Measurements from ENCODE around the gene CD19.

DNA sequence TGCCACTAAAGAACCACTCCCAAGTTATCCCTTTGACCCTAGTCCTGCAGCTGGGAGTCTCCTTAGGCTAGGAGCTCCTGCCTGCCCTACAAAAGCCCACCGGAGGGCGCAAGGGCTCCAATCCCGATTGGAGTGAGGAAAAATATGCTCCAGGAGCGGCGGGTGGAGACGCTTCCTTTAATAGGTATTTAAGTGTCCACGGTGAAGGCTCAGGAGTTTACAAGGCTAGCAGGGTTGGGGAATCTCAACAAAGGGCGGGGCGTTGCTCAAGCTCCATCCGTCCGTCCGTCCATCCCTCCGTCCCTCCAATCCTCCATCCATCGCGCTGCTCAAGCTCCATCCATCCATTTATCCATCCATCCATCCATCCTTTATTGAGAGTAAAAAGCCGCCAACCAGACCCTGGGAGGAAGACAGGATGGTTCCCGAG lies 42.3 kb downstream of the CD19 start:
- TF ChIP-seq, protein P1, sequence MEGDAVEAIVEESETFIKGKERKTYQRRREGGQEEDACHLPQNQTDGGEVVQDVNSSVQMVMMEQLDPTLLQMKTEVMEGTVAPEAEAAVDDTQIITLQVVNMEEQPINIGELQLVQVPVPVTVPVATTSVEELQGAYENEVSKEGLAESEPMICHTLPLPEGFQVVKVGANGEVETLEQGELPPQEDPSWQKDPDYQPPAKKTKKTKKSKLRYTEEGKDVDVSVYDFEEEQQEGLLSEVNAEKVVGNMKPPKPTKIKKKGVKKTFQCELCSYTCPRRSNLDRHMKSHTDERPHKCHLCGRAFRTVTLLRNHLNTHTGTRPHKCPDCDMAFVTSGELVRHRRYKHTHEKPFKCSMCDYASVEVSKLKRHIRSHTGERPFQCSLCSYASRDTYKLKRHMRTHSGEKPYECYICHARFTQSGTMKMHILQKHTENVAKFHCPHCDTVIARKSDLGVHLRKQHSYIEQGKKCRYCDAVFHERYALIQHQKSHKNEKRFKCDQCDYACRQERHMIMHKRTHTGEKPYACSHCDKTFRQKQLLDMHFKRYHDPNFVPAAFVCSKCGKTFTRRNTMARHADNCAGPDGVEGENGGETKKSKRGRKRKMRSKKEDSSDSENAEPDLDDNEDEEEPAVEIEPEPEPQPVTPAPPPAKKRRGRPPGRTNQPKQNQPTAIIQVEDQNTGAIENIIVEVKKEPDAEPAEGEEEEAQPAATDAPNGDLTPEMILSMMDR (conservative IDR thresholded peaks at IDR 0.05 in 1 of 2, IDR thresholded peaks at IDR 0.05 in 1 of 2; ENCODE audit: low read depth in 1 of 2, low read length in 2 of 2) = peak; percentile 83 to 88
- no peak for TF ChIP-seq EZH2 (IDR thresholded peaks at IDR 0.05; ENCODE audit: low read length, missing control alignments)
